Subcutaneous adipose tissue (tissue), 4 donors: ENCODE measurements around the gene TBATA. TPM values are rescaled to one million over a fixed set of nuclear protein-coding genes. Genes with fewer than 3 reads are reported as not detected.

Experiments
- CTCF ChIP-seq: fragments of 450-650 bp; IDR thresholded peaks from one replicate; pipeline ENCODE4 v1.5.1; 2016; ENCODE audit warnings: low read depth, mild to moderate bottlenecking, control low read depth, antibody characterized with exemption, moderate library complexity
- total RNA-seq, 4 donors: library from RNA; depleted of rRNA; stranded (reverse); fragments of >200 nt; gene quantifications; one replicate each; pipeline ENCODE4 v1.1.0, GENCODE V29; 2016

TBATA gene
- total RNA-seq, 4 donors from 2014 or later = 1.1 TPM; not detected in 3

GRCh38 chr10:70797840-70798239 is 12.7 kb upstream of the TBATA start:
- no peak for TF ChIP-seq CTCF

DNA sequence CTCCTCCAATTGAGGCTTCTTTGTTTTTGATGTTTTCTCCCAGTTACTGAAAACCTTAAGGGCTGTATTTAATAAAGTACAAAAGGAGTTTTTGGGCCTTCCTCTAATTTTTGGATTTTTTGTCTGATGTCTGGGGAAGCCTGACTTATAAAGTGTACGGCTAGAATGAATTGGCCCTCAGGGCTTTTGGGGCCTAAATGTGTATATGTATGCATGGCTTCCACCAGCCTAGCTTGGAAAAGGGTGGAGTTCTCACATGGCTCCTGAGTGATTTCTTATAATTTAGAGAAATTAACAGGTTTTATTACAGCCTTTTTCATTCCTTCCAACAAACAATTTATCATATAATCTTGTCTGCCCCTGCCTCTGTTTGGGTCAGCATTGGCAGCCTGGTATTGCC is 10.4 kb upstream of the TBATA start:
- no peak for TF ChIP-seq CTCF

- TF ChIP-seq CTCF = no peak
These were observed 6.3 kb upstream of the TBATA start for GRCh38 chr10:70791386-70792039.

DNA sequence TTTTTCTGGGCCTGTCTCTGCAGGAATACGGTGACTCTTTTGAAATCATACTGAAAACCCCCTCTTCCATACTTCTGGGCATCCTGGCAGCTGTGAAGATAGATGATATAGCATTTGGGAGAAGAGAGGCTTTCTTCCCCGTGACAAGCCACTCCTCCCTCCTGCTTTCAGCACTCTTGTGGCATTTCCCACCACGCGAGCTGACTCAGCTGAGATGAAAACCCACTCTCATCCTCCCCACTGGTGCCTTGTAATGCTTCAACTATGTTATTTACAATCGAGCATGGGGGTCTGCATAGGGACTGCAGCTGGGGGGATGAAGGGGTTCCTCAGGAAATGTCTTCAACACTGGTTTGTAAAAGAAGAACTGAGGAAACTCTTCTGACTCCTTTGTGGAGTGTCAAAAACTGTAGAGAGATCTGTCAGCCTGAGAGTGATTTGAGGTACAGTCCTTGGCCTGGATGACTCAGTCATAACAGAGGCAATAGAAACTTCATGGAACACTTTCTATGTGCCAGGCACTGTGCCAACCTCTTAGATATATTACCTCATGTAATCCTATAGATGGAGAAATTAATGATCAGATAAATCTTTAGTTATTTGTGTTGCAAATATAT is 1.7 kb upstream of the TBATA start:
- no peak for TF ChIP-seq CTCF

DNA sequence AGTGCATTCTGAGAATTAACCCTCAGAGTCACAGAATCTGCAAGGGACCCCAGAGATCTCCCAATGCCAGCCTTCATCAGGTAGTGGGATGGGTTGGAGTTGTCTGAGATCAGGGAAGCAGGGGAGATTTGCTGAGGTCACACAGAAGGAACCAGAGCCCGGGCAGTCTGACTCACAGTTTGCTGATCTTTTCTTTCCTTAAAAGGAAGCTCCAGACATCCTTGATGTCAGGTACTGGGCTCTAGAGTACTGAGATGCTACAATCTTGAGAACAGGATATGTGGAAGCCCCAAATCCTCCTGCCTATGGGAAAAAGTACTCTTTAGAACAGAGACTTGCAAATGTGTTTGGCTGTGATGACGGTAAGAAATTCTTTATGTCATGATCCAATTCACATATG is 706 bp downstream of the TBATA start:
- TF ChIP-seq CTCF = no peak

DNA sequence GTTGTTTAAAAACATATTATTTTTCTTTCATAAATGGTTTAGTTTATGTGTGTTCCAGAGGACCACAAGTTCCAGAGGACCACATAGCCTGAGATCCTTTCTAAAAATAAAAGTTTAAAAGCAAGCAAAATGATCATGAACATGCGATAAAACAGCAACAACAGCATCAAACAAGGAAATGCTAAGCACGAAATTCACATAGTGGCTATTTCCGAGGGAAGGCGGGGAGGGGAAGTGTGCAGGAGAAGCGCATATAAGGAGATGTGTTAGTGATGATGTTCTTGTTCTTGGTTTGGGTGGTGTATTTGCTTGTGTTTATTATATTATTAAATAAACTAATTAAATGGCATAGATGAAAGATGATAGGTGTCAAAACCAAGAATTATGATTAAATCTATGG is 1.2 kb downstream of the TBATA start:
- TF ChIP-seq CTCF = no peak

GRCh38 chr10:70782746-70783680 is 2.2 kb downstream of the TBATA start:
- no peak for TF ChIP-seq CTCF
